SIG-M5 treated with dmso at 0.1 percent for 504 hours (cell line): ENCODE results near the gene DHFR2.

Source experiments
- DNase-seq: peaks from one replicate; lab custom pipeline; 2025; ENCODE audit not compliant: unreplicated experiment; lab: John Stamatoyannopoulos, UW

Gene DHFR2

GRCh38 chr3:94008253-94008652 lies 54.5 kb downstream of the DHFR2 start:
- DNase-seq, result no peak
